Mucosa of descending colon (tissue), 3 donors: Measurements from ENCODE around the gene STYXL1. TPM values are rescaled to one million over a fixed set of nuclear protein-coding genes. Genes with fewer than 3 reads are reported as not detected.

Experiments
- ATAC-seq: fragments of 200-7000 bp; cut with Tn5 transposase; one replicate; pipeline ENCODE4 v1.9.1; 2020; ENCODE audit warnings: mild to moderate bottlenecking, moderate library complexity
- DNase-seq, 3 donors: peaks; one replicate each; pipeline ENCODE4 v3.0.0-alpha.2; 2020
- H3K36me3 ChIP-seq: fragments of 200-600 bp; one replicate; pipeline ENCODE4 v1.8.0; 2021; ENCODE audit warnings: low read depth, mild to moderate bottlenecking
- H3K4me1 ChIP-seq: fragments of 200-600 bp; one replicate; pipeline ENCODE4 v1.8.0; 2021; ENCODE audit warnings: low read depth, mild to moderate bottlenecking
- H3K4me3 ChIP-seq: fragments of 200-600 bp; one replicate; pipeline ENCODE4 v1.8.0; 2021; ENCODE audit warnings: mild to moderate bottlenecking
- H3K9me3 ChIP-seq: fragments of 200-600 bp; one replicate; pipeline ENCODE4 v1.8.0; 2021; ENCODE audit warnings: mild to moderate bottlenecking
- CTCF ChIP-seq: fragments of 200-600 bp; IDR thresholded peaks from one replicate; pipeline ENCODE4 v1.8.0; 2022; ENCODE audit warnings: antibody characterized with exemption, mild to moderate bottlenecking
- intact Hi-C, 2 donors: fragments of 100-400 bp; cut with DNase I in 1 of 2; cut with micrococcal nuclease in 1 of 2; formaldehyde crosslinking; loops; one replicate each; pipeline versions ENCODE4 v1.11.0 to v1.11.1; 2022; cut with DNase I, micrococcal nuclease
- total RNA-seq, 3 donors: library from RNA; stranded (reverse); fragmentation: NEBNext Ultra II Directional in 2 of 3; extraction: Animal tissue kit (Norgen Biotek cat#: 25700) in 2 of 3; gene quantifications; one replicate each; pipeline versions ENCODE4 v1.2.1 to v1.2.4, GENCODE V29; 2021 to 2023
- donor health status: DM: no; HTN: no; CAD: no; lungs with moderate emphysema.
- donor health status: DM: no; HTN: no; CAD: no.
- donor health status: DM: no; HTN: yes; CAD: no.

STYXL1 gene
- total RNA-seq, 3 donors from 2014 or later = 31.1 to 36.0 (median 33.7) TPM

GRCh38 chr7:75971961-75972763 lies 75.6 kb downstream of the STYXL1 start:
- ATAC-seq (peak; percentile 42), DNase-seq (peak in 1 of 3 donors; percentile 57)
- Histone ChIP-seq H3K4me1 (peaks cover under 1% of the 10 kb centered on the region), H3K4me3 (no peak overlapping the region), H3K36me3 (peaks cover 4% of the 10 kb centered on the region), H3K9me3 (no peaks in the 10 kb centered on the region)
- no peak for TF ChIP-seq CTCF
- intact Hi-C loops = no loop called here

GRCh38 chr7:75971309-75971960 lies 76.4 kb downstream of the STYXL1 start:
- H3K9me3 ChIP-seq = no peaks in the 10 kb centered on the region
- DNase-seq (no peak), ATAC-seq (no peak)
- intact Hi-C loops = no loop called here
- H3K4me1 ChIP-seq = peaks cover 4% of the 10 kb centered on the region
- no peak for TF ChIP-seq CTCF
- peaks cover 4% of the 10 kb centered on the region for H3K36me3 ChIP-seq
- no peak overlapping the region for H3K4me3 ChIP-seq

- ATAC-seq = no peak
- H3K36me3 ChIP-seq = peaks cover 4% of the 10 kb centered on the region
- H3K9me3 ChIP-seq = no peaks in the 10 kb centered on the region
- DNase-seq = no peak
- intact Hi-C loops = no loop called here
- peaks cover 4% of the 10 kb centered on the region for H3K4me1 ChIP-seq
- H3K4me3 ChIP-seq = no peak overlapping the region
- no peak for TF ChIP-seq CTCF
Observed at GRCh38 chr7:75969704-75970498, 77.9 kb downstream of the STYXL1 start.

GRCh38 chr7:75969182-75969581 lies 78.6 kb downstream of the STYXL1 start:
- intact Hi-C loops = no loop called here
- DNase-seq = no peak

More at GRCh38 chr7:75969182-75969581, 78.6 kb downstream of the STYXL1 start:
- Histone ChIP-seq H3K4me3 (no peak overlapping the region), H3K9me3 (no peaks in the 10 kb centered on the region), H3K36me3 (peaks cover 3% of the 10 kb centered on the region), H3K4me1 (peaks cover 4% of the 10 kb centered on the region)
- TF ChIP-seq CTCF = no peak
- peak; percentile 4 for ATAC-seq
